B cell (primary cell): Measurements from ENCODE around the gene TYSND1. TPM values are rescaled to one million over a fixed set of nuclear protein-coding genes. Genes with fewer than 3 reads are reported as not detected.

Experiments
- ATAC-seq: fragments of 200-7000 bp; cut with Tn5 transposase; one replicate; pipeline ENCODE4 v1.10.0; 2021; ENCODE audit warnings: low read depth, mild to moderate bottlenecking, moderate number of reproducible peaks, moderate library complexity
- CTCF ChIA-PET: fragments of 350-600 bp; sonication (Branson Sonifier 250); formaldehyde crosslinking; loops from one replicate; lab custom pipeline; 2021; ENCODE audit warnings: antibody characterized with exemption, inconsistent platforms; lab: Charles Lee
- POLR2A ChIA-PET: fragments of 350-600 bp; sonication (Branson Sonifier 250); formaldehyde crosslinking; loops from one replicate; lab custom pipeline; 2021; ENCODE audit warnings: antibody characterized with exemption; lab: Charles Lee
- DNase-seq: peaks from one replicate; pipeline ENCODE4 v3.0.0; 2013
- H2AFZ ChIP-seq: 2 replicates; pipeline ENCODE4 v1.6.1; 2012; ENCODE audit warnings: mild to moderate bottlenecking, low read depth, low read length; ENCODE audit not compliant: insufficient read depth, poor library complexity, severe bottlenecking
- H3K27ac ChIP-seq, 2 donors: 1 replicate in 1 of 2; 2 replicates in 1 of 2; pipeline ENCODE4 v1.5.1; 2012 to 2013; ENCODE audit warnings: low read length in 2 of 2, mild to moderate bottlenecking in 2 of 2, moderate library complexity in 1 of 2
- H3K27me3 ChIP-seq, 4 experiments: fragments of 200-600 bp in 1 of 4; sonication (generic) in 1 of 4; replicated peaks in 1 of 4; 1 replicate in 2 of 4; 2 replicates in 2 of 4; pipeline versions ENCODE4 v1.6.1 to v1.7.0; 2013 to 2016; ENCODE audit warnings: low read length in 3 of 4, mild to moderate bottlenecking in 2 of 4, mixed read lengths in 1 of 4, moderate library complexity in 1 of 4; ENCODE audit not compliant: insufficient read depth in 4 of 4, control insufficient read depth in 3 of 4; ENCODE audit errors: control extremely low read depth in 1 of 4
- H3K36me3 ChIP-seq, 2 experiments: replicated peaks in 1 of 2; 1 replicate in 1 of 2; 2 replicates in 1 of 2; pipeline versions ENCODE4 v1.6.1 to v1.7.1; 2013; ENCODE audit warnings: low read length in 1 of 2; ENCODE audit not compliant: insufficient read depth in 2 of 2, control insufficient read depth in 1 of 2; ENCODE audit errors: control extremely low read depth in 1 of 2, extremely low read depth in 1 of 2
- H3K4me1 ChIP-seq, 2 donors: fragments of 200-600 bp in 1 of 2; sonication (generic) in 1 of 2; 1 replicate in 1 of 2; 2 replicates in 1 of 2; pipeline versions ENCODE4 v1.5.1 to v1.6.1; 2013 to 2017; ENCODE audit warnings: low read length in 2 of 2; ENCODE audit not compliant: control insufficient read depth in 2 of 2, insufficient read depth in 2 of 2
- H3K4me2 ChIP-seq: replicated peaks from 2 replicates; pipeline ENCODE3; 2012; ENCODE audit warnings: mild to moderate bottlenecking, low read depth, low read length; ENCODE audit not compliant: poor library complexity, severe bottlenecking
- H3K4me3 ChIP-seq, 5 experiments: fragments of 200-600 bp in 1 of 5; sonication (generic) in 1 of 5; 1 replicate in 3 of 5; 2 replicates in 2 of 5; pipeline versions ENCODE4 v1.5.1 to v1.7.0; 2011 to 2016; ENCODE audit warnings: low read length in 4 of 5, mild to moderate bottlenecking in 4 of 5, low read depth in 2 of 5, control low read depth in 1 of 5, moderate library complexity in 1 of 5; ENCODE audit not compliant: insufficient read depth in 1 of 5; ENCODE audit errors: control extremely low read depth in 1 of 5, extremely low read depth in 1 of 5
- H3K79me2 ChIP-seq: fragments of 200-600 bp; sonication (generic); one replicate; pipeline ENCODE4 v1.6.0; 2016; ENCODE audit warnings: low read length; ENCODE audit not compliant: control insufficient read depth, insufficient read depth
- H3K9ac ChIP-seq: fragments of 200-600 bp; sonication (generic); 2 replicates; pipeline ENCODE4 v1.6.1; 2017; ENCODE audit warnings: mild to moderate bottlenecking, low read length, moderate library complexity
- H3K9me3 ChIP-seq, 3 donors: one replicate each; pipeline versions ENCODE4 v1.6.1 to v1.7.1; 2013; ENCODE audit warnings: low read length in 2 of 3; ENCODE audit not compliant: control insufficient read depth in 2 of 3, insufficient read depth in 1 of 3; ENCODE audit errors: control extremely low read depth in 1 of 3
- H4K20me1 ChIP-seq: 2 replicates; pipeline ENCODE4 v1.6.0; 2012; ENCODE audit warnings: mild to moderate bottlenecking, low read length; ENCODE audit not compliant: insufficient read depth, control insufficient read depth, poor library complexity, severe bottlenecking
- H3K27ac Mint-ChIP-seq: one replicate; pipeline ENCODE4 v1.8.0; 2021; ENCODE audit warnings: mixed read lengths
- H3K27me3 Mint-ChIP-seq: one replicate; pipeline ENCODE4 v1.8.0; 2021; ENCODE audit warnings: mixed read lengths
- H3K4me1 Mint-ChIP-seq: one replicate; pipeline ENCODE4 v1.8.0; 2021; ENCODE audit warnings: mixed read lengths
- H3K4me3 Mint-ChIP-seq: one replicate; pipeline ENCODE4 v1.8.0; 2021; ENCODE audit warnings: mixed read lengths
- H3K9me3 Mint-ChIP-seq: one replicate; pipeline ENCODE4 v1.8.0; 2022; ENCODE audit warnings: mixed read lengths; ENCODE audit not compliant: insufficient read depth
- EZH2 ChIP-seq: IDR thresholded peaks from 2 replicates; pipeline ENCODE4 v1.6.1; 2012; ENCODE audit warnings: borderline replicate concordance, low read depth, mild to moderate bottlenecking, moderate library complexity, low read length; ENCODE audit not compliant: insufficient read depth, poor library complexity, severe bottlenecking
- WGBS: methylation state at CpG from one replicate; pipeline ENCODE4 v1.1.5; 2013; ENCODE audit warnings: missing lambda C conversion rate; ENCODE audit not compliant: insufficient coverage; 5-methylcytosine and 5-hydroxymethylcytosine counted together
- intact Hi-C: fragments of 100-400 bp; cut with micrococcal nuclease; formaldehyde crosslinking; loops from one replicate; pipeline ENCODE4 v1.10.0; 2022
- polyA plus RNA-seq: library from polyadenylated mRNA; depleted of rRNA; stranded (reverse); fragments of >200 nt; gene quantifications from 2 replicates; pipeline ENCODE4 v1.2.3, GENCODE V29; 2012
- total RNA-seq, 2 donors: library from RNA; stranded (reverse); fragments of 120-200 nt in 1 of 2; gene quantifications; 1 replicate in 1 of 2; 2 replicates in 1 of 2; pipeline versions ENCODE4 v1.2.3 to v1.2.4, GENCODE V29; 2013 to 2022
- TF ChIP-seq, protein P1 (sequence below): fragments of 200-600 bp; IDR thresholded peaks from one replicate; pipeline ENCODE4 v1.8.0; 2022; ENCODE audit warnings: antibody characterized with exemption, mild to moderate bottlenecking

TYSND1 gene
- total and polyA plus RNA-seq, 2 donors (not counting 1 experiment from before 2014, with no cell fraction given), result 28.0 to 34.1 TPM

DNA sequence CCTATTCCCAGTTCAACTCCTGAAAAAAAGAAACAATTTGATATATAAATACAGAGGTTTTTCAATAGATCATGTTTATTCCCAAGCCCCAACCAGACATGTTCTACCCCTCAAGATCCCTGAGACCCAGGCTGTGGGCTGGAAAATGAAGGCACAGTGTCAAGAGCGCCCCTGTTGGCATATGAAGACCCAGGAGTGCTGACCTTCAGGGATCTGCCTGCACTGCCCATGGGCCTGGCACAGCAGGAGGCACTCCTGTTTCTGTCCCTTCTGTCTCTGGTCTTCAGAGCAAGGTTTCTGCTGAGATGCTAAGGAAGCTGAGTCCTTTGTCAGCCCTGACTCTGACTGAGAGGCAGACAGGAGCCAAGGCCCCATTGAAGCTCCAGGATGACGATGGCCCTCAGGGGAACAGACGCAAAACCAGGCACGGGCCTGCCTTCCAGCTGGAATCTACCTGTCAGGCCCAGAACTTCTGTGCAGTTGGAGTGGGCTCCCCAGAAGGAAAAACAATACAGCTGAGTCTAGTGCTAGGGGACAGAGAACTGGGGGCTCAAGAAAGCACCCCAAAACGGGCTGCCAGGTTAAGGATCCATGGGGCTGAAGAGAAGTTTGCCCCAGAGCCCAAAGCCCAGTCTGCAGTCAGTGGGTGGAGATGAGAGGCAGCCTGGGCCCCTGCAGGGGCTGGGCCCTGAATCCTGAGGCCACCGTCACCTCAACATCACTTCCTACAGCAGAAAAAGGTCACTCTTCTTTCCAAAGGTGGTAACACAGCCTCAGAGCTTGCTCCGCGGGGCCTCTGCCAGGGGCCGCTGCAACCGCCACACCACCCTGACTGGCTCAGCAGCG is 7.1 kb downstream of the TYSND1 start:
- peaks cover 43% of the 10 kb centered on the region for H4K20me1 ChIP-seq
- intact Hi-C loops, result no loop called here
- H3K79me2 ChIP-seq, result peaks cover 26% of the 10 kb centered on the region
- peaks cover 0 to 3% of the 10 kb centered on the region in 2 donors for H3K4me1 ChIP-seq
- H3K4me2 ChIP-seq, result no peak overlapping the region
- Mint-ChIP-seq H3K27ac (no peak overlapping the region), H3K4me1 (peaks cover 20% of the 10 kb centered on the region), H3K27me3 (no peaks in the 10 kb centered on the region), H3K9me3 (no peaks in the 10 kb centered on the region), H3K4me3 (no peak overlapping the region)
- H3K27ac ChIP-seq, result no peak overlapping the region
- H3K36me3 ChIP-seq, result peaks cover 0 to 6% of the 10 kb centered on the region in 2 experiments
- no peak for TF ChIP-seq EZH2
- TF ChIP-seq, protein P1, sequence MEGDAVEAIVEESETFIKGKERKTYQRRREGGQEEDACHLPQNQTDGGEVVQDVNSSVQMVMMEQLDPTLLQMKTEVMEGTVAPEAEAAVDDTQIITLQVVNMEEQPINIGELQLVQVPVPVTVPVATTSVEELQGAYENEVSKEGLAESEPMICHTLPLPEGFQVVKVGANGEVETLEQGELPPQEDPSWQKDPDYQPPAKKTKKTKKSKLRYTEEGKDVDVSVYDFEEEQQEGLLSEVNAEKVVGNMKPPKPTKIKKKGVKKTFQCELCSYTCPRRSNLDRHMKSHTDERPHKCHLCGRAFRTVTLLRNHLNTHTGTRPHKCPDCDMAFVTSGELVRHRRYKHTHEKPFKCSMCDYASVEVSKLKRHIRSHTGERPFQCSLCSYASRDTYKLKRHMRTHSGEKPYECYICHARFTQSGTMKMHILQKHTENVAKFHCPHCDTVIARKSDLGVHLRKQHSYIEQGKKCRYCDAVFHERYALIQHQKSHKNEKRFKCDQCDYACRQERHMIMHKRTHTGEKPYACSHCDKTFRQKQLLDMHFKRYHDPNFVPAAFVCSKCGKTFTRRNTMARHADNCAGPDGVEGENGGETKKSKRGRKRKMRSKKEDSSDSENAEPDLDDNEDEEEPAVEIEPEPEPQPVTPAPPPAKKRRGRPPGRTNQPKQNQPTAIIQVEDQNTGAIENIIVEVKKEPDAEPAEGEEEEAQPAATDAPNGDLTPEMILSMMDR, result no peak
- ATAC-seq (no peak), DNase-seq (no peak)
- no peaks in the 10 kb centered on the region for H3K27me3 ChIP-seq
- 94% methylated on average over 11 of the region's 11 CpGs for WGBS
- H2AFZ ChIP-seq, result no peak overlapping the region
- CTCF ChIA-PET, result interaction anchor here (2.2 to 4.1 kb wide), 2 partner anchors 7 to 23 kb away, joined by 8 to 22 read pairs; partner anchors contain the start of gene TYSND1
- no peaks in the 10 kb centered on the region for H3K9me3 ChIP-seq
- H3K4me3 ChIP-seq, result no peak overlapping the region
- no peak overlapping the region for H3K9ac ChIP-seq
- POLR2A ChIA-PET, result no interaction called here
